H9 (cell line): ENCODE measurements around the gene HSD17B7. TPM values are rescaled to one million over a fixed set of nuclear protein-coding genes. Genes with fewer than 3 reads are reported as not detected.

ENCODE experiments used
- DNase-seq: peaks from one replicate; pipeline ENCODE4 v3.0.0-alpha.2; 2017
- H2AFZ ChIP-seq: one replicate; pipeline ENCODE4 v1.6.1; 2013; ENCODE audit warnings: mild to moderate bottlenecking, low read length, control low read depth, moderate library complexity
- H2AK5ac ChIP-seq: 2 replicates; pipeline ENCODE4 v1.6.1; 2013; ENCODE audit warnings: low read length, control low read depth, mixed read lengths; ENCODE audit not compliant: insufficient read length
- H2BK120ac ChIP-seq: one replicate; pipeline ENCODE4 v1.6.1; 2013; ENCODE audit warnings: low read depth, mild to moderate bottlenecking, low read length, control low read depth, inconsistent platforms; ENCODE audit not compliant: poor library complexity, severe bottlenecking
- H2BK12ac ChIP-seq: 2 replicates; pipeline ENCODE4 v1.6.1; 2013; ENCODE audit warnings: low read length, control low read depth, mixed read lengths, low read depth; ENCODE audit not compliant: insufficient read length
- H2BK15ac ChIP-seq: 2 replicates; pipeline ENCODE4 v1.6.1; 2013; ENCODE audit warnings: low read depth, low read length, control low read depth
- H2BK20ac ChIP-seq: one replicate; pipeline ENCODE4 v1.6.1; 2013; ENCODE audit warnings: low read depth, mild to moderate bottlenecking, low read length, control low read depth, inconsistent platforms; ENCODE audit not compliant: poor library complexity, severe bottlenecking
- H2BK5ac ChIP-seq: 2 replicates; pipeline ENCODE4 v1.6.1; 2013; ENCODE audit warnings: low read length, control low read depth, mixed read lengths; ENCODE audit not compliant: insufficient read length
- H3K14ac ChIP-seq: 2 replicates; pipeline ENCODE4 v1.6.1; 2013; ENCODE audit warnings: low read length, control low read depth; ENCODE audit not compliant: insufficient read depth
- H3K18ac ChIP-seq: 2 replicates; pipeline ENCODE4 v1.6.1; 2013; ENCODE audit warnings: low read depth, mild to moderate bottlenecking, mixed read lengths, low read length, control low read depth; ENCODE audit not compliant: insufficient read length
- H3K23ac ChIP-seq: 2 replicates; pipeline ENCODE4 v1.6.1; 2013; ENCODE audit warnings: low read length, control low read depth, mixed read lengths, low read depth; ENCODE audit not compliant: insufficient read length
- H3K23me2 ChIP-seq: 2 replicates; pipeline ENCODE4 v1.6.1; 2013; ENCODE audit warnings: low read depth, mild to moderate bottlenecking, mixed read lengths, low read length, control low read depth; ENCODE audit not compliant: insufficient read length, poor library complexity, severe bottlenecking
- H3K27ac ChIP-seq: 2 replicates; pipeline ENCODE4 v1.5.1; 2013; ENCODE audit warnings: low read length, control low read depth, mixed read lengths, low read depth; ENCODE audit not compliant: insufficient read length
- H3K27me3 ChIP-seq: 2 replicates; pipeline ENCODE4 v1.6.1; 2013; ENCODE audit warnings: low read length, control low read depth, inconsistent platforms; ENCODE audit not compliant: insufficient read depth
- H3K4ac ChIP-seq: 2 replicates; pipeline ENCODE4 v1.6.1; 2013; ENCODE audit warnings: low read depth, mild to moderate bottlenecking, control low read depth, inconsistent platforms, low read length, moderate library complexity
- H3K4me1 ChIP-seq: 2 replicates; pipeline ENCODE4 v1.6.1; 2013; ENCODE audit warnings: low read length, control low read depth, inconsistent platforms; ENCODE audit not compliant: insufficient read depth
- H3K4me2 ChIP-seq: 2 replicates; pipeline ENCODE4 v1.6.1; 2013; ENCODE audit warnings: low read length, control low read depth, mixed read lengths; ENCODE audit not compliant: insufficient read length, insufficient read depth
- H3K56ac ChIP-seq: 2 replicates; pipeline ENCODE4 v1.6.1; 2013; ENCODE audit warnings: low read depth, mild to moderate bottlenecking, mixed read lengths, low read length, control low read depth; ENCODE audit not compliant: insufficient read length
- H3K79me1 ChIP-seq: 2 replicates; pipeline ENCODE4 v1.6.1; 2013; ENCODE audit warnings: low read depth, mild to moderate bottlenecking, moderate library complexity, low read length, control low read depth, inconsistent platforms; ENCODE audit not compliant: insufficient read depth, poor library complexity, severe bottlenecking
- H3K79me2 ChIP-seq: 2 replicates; pipeline ENCODE4 v1.6.1; 2013; ENCODE audit warnings: low read length, control low read depth, inconsistent platforms; ENCODE audit not compliant: insufficient read depth
- H3K9ac ChIP-seq: 2 replicates; pipeline ENCODE4 v1.6.1; 2013; ENCODE audit warnings: low read length, control low read depth, mixed read lengths; ENCODE audit not compliant: insufficient read length; ENCODE audit errors: extremely low read depth
- H3K9me3 ChIP-seq: one replicate; pipeline ENCODE4 v1.6.1; 2013; ENCODE audit warnings: low read depth, low read length, inconsistent platforms; ENCODE audit not compliant: control insufficient read depth
- H3T11ph ChIP-seq: one replicate; pipeline ENCODE4 v1.6.1; 2013; ENCODE audit warnings: mild to moderate bottlenecking, low read length, control low read depth, inconsistent platforms
- H4K20me1 ChIP-seq: one replicate; pipeline ENCODE4 v1.6.1; 2013; ENCODE audit not compliant: control insufficient read depth, insufficient read length, insufficient read depth
- H4K5ac ChIP-seq: 2 replicates; pipeline ENCODE4 v1.6.1; 2013; ENCODE audit warnings: low read depth, mild to moderate bottlenecking, mixed read lengths, low read length, control low read depth; ENCODE audit not compliant: insufficient read length
- H4K8ac ChIP-seq: replicated peaks from 2 replicates; pipeline ENCODE4 v1.6.1; 2013; ENCODE audit warnings: low read length, control low read depth, mixed read lengths, low read depth; ENCODE audit not compliant: insufficient read length
- H4K91ac ChIP-seq: 2 replicates; pipeline ENCODE4 v1.6.1; 2013; ENCODE audit warnings: low read depth, mild to moderate bottlenecking, moderate library complexity, mixed read lengths, low read length, control low read depth; ENCODE audit not compliant: insufficient read length
- H3K27ac Mint-ChIP-seq, 3 experiments: 2 replicates in 2 of 3; 3 replicates in 1 of 3; pipeline ENCODE4 v1.8.0; 2020 to 2021; ENCODE audit warnings: mixed read lengths in 3 of 3, mild to moderate bottlenecking in 1 of 3, moderate library complexity in 1 of 3
- H3K27me3 Mint-ChIP-seq: 2 replicates; pipeline ENCODE4 v1.8.0; 2021; ENCODE audit warnings: low read depth, mild to moderate bottlenecking, moderate library complexity, mixed read lengths
- H3K36me3 Mint-ChIP-seq, 3 experiments: 2 replicates in 2 of 3; 3 replicates in 1 of 3; pipeline ENCODE4 v1.8.0; 2020 to 2021; ENCODE audit warnings: low read depth in 3 of 3, mixed read lengths in 3 of 3; ENCODE audit not compliant: insufficient read depth in 1 of 3
- H3K4me1 Mint-ChIP-seq, 2 experiments: 2 replicates each; pipeline ENCODE4 v1.8.0; 2020; ENCODE audit warnings: mixed read lengths in 2 of 2
- H3K4me3 Mint-ChIP-seq, 2 experiments: 2 replicates in 1 of 2; 3 replicates in 1 of 2; pipeline ENCODE4 v1.8.0; 2020 to 2021; ENCODE audit warnings: mild to moderate bottlenecking in 2 of 2, mixed read lengths in 2 of 2, moderate library complexity in 1 of 2
- H3K9me3 Mint-ChIP-seq, 2 experiments: 2 replicates in 1 of 2; 3 replicates in 1 of 2; pipeline ENCODE4 v1.8.0; 2020; ENCODE audit warnings: mild to moderate bottlenecking in 2 of 2, mixed read lengths in 2 of 2, moderate library complexity in 1 of 2
- WGBS: extraction: QIAGEN DNeasy Blood & Tissue Kit; methylation state at CpG from one replicate; pipeline ENCODE4 v1.1.7; 2013; ENCODE audit warnings: missing lambda C conversion rate, low lambda C conversion rate, mixed read lengths; ENCODE audit not compliant: insufficient read length; ENCODE audit errors: extremely low coverage; 5-methylcytosine and 5-hydroxymethylcytosine counted together
- total RNA-seq: library from RNA; stranded (reverse); gene quantifications from 2 replicates; pipeline ENCODE4 v1.2.1, GENCODE V29; 2021
- TF ChIP-seq, protein P1 (sequence below): fragments of 200-600 bp; sonication (generic); conservative IDR thresholded peaks from 3 replicates; pipeline ENCODE4 v1.8.0; 2021; ENCODE audit warnings: antibody characterized with exemption, mild to moderate bottlenecking

The HSD17B7 gene
- total RNA-seq, 1 experiment from 2014 or later: 26.2 TPM

DNA sequence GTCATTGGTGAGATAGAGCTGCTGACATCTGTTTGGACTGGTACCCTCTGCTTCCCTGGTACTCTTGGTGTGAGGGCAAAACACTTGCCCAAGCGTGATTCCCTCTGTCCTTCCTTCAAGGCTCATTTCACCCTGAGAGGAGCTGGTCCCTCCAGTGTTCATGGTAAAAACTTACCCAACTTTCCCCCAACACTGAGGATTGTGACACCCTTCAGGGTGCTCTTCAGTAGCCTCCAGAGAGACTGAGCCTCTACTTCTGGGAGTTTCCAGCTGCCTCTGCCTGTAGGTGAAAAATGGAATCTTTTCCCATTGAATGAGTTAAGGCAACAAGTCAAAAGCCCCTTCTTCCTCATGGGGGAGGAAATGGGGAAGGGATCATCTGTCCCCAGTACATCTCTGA lies 60.8 kb downstream of the HSD17B7 start:
- Histone ChIP-seq H4K5ac (no peak overlapping the region), H3K18ac (no peak overlapping the region), H3K14ac (no peak overlapping the region), H4K91ac (no peak overlapping the region), H3K4ac (no peak overlapping the region), H4K8ac (no peak overlapping the region), H3K56ac (no peak overlapping the region), H2BK20ac (no peak overlapping the region), H2BK5ac (no peak overlapping the region), H3K27ac (no peak overlapping the region), H3K9me3 (no peaks in the 10 kb centered on the region), H4K20me1 (no peaks in the 10 kb centered on the region), H3K23me2 (no peaks in the 10 kb centered on the region), H3K27me3 (no peaks in the 10 kb centered on the region), H2AK5ac (no peak overlapping the region), H3K4me1 (no peaks in the 10 kb centered on the region), H3T11ph (no peak overlapping the region), H3K79me1 (no peaks in the 10 kb centered on the region), H2BK12ac (no peak overlapping the region), H2BK120ac (no peak overlapping the region), H3K9ac (no peak overlapping the region), H2BK15ac (no peak overlapping the region), H2AFZ (no peak overlapping the region), H3K79me2 (no peaks in the 10 kb centered on the region), H3K23ac (no peak overlapping the region), H3K4me2 (no peak overlapping the region)
- Mint-ChIP-seq H3K27me3 (no peaks in the 10 kb centered on the region), H3K9me3 (no peaks in the 10 kb centered on the region), H3K4me1 (no peaks in the 10 kb centered on the region; a peak in 1 of 4 replicates), H3K27ac (no peak overlapping the region), H3K4me3 (no peak overlapping the region), H3K36me3 (no peaks in the 10 kb centered on the region)
- TF ChIP-seq, protein P1, sequence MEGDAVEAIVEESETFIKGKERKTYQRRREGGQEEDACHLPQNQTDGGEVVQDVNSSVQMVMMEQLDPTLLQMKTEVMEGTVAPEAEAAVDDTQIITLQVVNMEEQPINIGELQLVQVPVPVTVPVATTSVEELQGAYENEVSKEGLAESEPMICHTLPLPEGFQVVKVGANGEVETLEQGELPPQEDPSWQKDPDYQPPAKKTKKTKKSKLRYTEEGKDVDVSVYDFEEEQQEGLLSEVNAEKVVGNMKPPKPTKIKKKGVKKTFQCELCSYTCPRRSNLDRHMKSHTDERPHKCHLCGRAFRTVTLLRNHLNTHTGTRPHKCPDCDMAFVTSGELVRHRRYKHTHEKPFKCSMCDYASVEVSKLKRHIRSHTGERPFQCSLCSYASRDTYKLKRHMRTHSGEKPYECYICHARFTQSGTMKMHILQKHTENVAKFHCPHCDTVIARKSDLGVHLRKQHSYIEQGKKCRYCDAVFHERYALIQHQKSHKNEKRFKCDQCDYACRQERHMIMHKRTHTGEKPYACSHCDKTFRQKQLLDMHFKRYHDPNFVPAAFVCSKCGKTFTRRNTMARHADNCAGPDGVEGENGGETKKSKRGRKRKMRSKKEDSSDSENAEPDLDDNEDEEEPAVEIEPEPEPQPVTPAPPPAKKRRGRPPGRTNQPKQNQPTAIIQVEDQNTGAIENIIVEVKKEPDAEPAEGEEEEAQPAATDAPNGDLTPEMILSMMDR: no peak
- whole genome bisulfite sequencing: no CpG with 5 or more reads among the region's 1 CpG
- DNase-seq: no peak
